ENCODE measurements around the gene LSM12.

LSM12 gene

DNA sequence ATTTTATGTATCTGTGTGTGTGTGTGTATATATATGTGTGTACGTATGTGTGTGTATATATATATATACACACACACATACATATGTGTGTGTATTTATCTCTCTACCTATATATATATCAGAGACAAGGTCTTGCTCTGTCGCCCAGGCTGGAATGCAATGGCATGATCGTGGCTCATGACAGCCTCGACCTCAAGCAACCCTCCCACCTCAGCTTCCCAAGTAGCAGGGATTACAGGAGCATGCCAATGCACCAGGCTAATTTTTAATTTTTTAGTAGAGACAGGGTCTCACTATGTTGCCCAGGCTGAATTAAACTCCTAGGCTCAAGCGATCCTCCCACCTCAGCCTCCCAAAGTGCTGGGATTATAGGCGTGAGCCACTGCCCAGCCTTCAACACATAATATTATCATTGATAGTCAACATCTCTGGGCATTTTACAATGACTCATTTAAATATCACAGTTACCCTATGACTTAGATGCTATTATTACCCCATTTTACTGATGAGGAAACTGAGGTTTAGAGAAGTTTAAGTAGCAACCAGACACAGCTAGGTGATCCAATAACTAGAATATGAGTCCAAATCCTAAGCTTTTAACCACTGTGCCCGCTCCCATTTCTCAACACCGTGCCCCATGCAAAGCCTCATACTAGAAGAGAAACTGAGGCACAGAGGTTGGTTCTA, 28.4 kb upstream of the LSM12 start:
- Histone ChIP-seq H4K20me1 (ENCODE audit: insufficient read depth, low read length) (no peaks in the 10 kb centered on the region), H3K27ac (ENCODE audit: low read depth, low read length, poor library complexity, severe bottlenecking) (no peak overlapping the region), H3K9ac (ENCODE audit: low read length) (no peak overlapping the region), H3K4me3 (ENCODE audit: low read depth, low read length, poor library complexity, severe bottlenecking) (no peak overlapping the region), H3K4me1 (ENCODE audit: insufficient read depth, low read length, severe bottlenecking) (no peaks in the 10 kb centered on the region), H3K27me3 (ENCODE audit: insufficient read depth, low read length) (no peaks in the 10 kb centered on the region), H3K36me3 (ENCODE audit: insufficient read depth, low read length) (no peaks in the 10 kb centered on the region), H3K79me2 (ENCODE audit: insufficient read depth, low read length) (no peaks in the 10 kb centered on the region), H3K9me2 (ENCODE audit: low read depth, low read length) (no peaks in the 10 kb centered on the region), H3F3A (ENCODE audit: insufficient read depth, low read length) (no peaks in the 10 kb centered on the region), H3K9me3 (ENCODE audit: low read length) (no peaks in the 10 kb centered on the region), H3K4me2 (ENCODE audit: low read length) (no peak overlapping the region), H2AFZ (ENCODE audit: low read length) (no peak overlapping the region)
- TF ChIP-seq, protein P1, sequence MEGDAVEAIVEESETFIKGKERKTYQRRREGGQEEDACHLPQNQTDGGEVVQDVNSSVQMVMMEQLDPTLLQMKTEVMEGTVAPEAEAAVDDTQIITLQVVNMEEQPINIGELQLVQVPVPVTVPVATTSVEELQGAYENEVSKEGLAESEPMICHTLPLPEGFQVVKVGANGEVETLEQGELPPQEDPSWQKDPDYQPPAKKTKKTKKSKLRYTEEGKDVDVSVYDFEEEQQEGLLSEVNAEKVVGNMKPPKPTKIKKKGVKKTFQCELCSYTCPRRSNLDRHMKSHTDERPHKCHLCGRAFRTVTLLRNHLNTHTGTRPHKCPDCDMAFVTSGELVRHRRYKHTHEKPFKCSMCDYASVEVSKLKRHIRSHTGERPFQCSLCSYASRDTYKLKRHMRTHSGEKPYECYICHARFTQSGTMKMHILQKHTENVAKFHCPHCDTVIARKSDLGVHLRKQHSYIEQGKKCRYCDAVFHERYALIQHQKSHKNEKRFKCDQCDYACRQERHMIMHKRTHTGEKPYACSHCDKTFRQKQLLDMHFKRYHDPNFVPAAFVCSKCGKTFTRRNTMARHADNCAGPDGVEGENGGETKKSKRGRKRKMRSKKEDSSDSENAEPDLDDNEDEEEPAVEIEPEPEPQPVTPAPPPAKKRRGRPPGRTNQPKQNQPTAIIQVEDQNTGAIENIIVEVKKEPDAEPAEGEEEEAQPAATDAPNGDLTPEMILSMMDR (IDR thresholded peaks at IDR 0.05; ENCODE audit: low read length) = no peak
- no peak for TF ChIP-seq EZH2 (IDR thresholded peaks at IDR 0.05; ENCODE audit: borderline replicate concordance, low read length)

DNA sequence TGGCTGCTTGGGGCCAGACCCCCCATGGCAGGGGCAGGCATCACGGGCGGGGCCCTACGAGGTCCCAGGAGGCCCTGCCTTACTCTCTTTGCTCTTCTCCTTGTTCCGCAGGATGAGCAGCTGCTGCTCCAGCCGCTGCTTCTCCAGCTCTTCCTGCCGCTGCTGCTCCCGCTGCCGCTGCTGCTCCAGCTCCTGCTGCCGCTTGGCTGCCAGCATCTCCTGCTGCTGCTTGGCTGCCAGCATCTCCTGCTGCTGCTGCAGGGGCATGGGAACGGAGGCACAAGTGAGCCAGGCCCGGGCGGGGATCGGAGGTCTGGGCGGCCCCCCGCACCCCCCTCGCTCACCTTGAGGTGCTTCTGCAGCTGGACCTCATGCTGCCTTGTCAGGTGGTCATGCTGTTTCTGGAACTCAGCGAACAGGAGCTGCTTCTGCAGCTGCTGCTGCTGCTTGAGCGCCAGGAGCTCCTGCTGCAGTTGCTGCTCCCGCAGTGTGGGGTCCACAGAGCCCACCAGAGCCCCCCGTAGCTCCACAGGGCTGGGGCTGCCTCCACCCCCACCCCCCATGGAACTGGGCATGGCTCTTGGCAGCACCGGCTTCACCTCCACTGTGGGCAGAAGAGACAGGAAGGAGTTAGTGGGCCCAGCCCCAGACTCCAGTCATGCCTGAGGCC, 26.9 kb upstream of the LSM12 start:
- H2AFZ ChIP-seq (ENCODE audit: low read length) = no peak overlapping the region
- no peaks in the 10 kb centered on the region for H3K4me1 ChIP-seq (ENCODE audit: insufficient read depth, low read length, severe bottlenecking)
- H3K4me3 ChIP-seq (ENCODE audit: low read depth, low read length, poor library complexity, severe bottlenecking) = no peak overlapping the region
- H3F3A ChIP-seq (ENCODE audit: insufficient read depth, low read length) = no peaks in the 10 kb centered on the region
- no peaks in the 10 kb centered on the region for H3K9me3 ChIP-seq (ENCODE audit: low read length)
- H3K27ac ChIP-seq (ENCODE audit: low read depth, low read length, poor library complexity, severe bottlenecking) = no peak overlapping the region
- no peaks in the 10 kb centered on the region for H3K36me3 ChIP-seq (ENCODE audit: insufficient read depth, low read length)
- no peaks in the 10 kb centered on the region for H3K79me2 ChIP-seq (ENCODE audit: insufficient read depth, low read length)
- H3K9ac ChIP-seq (ENCODE audit: low read length) = no peak overlapping the region
- H4K20me1 ChIP-seq (ENCODE audit: insufficient read depth, low read length) = no peaks in the 10 kb centered on the region
- H3K27me3 ChIP-seq (ENCODE audit: insufficient read depth, low read length) = no peaks in the 10 kb centered on the region
- no peaks in the 10 kb centered on the region for H3K9me2 ChIP-seq (ENCODE audit: low read depth, low read length)
- no peak overlapping the region for H3K4me2 ChIP-seq (ENCODE audit: low read length)
- TF ChIP-seq, protein P1 (IDR thresholded peaks at IDR 0.05; ENCODE audit: low read length) = no peak
- no peak for TF ChIP-seq EZH2 (IDR thresholded peaks at IDR 0.05; ENCODE audit: borderline replicate concordance, low read length)

DNA sequence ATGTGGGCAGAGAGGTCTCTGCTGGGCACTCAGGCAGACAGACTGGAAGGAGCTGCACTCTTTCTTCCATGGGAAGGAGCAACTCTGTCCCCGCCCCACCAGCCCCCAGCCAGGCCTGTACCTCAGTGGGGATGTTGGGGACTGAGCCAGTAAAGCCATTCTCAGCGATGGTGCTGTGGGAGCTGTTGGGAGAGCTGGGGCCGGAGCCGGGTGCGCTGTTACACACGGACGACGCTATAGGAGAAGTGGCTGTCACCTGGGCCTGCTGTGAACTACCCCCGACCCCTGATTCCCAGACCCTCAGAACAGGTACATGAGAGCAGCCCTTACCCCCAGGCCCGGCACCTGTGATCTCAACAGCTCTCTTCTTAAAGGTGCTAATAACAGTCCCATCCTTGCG, 25.6 kb upstream of the LSM12 start:
- H4K20me1 ChIP-seq (ENCODE audit: insufficient read depth, low read length) = no peaks in the 10 kb centered on the region
- no peaks in the 10 kb centered on the region for H3K79me2 ChIP-seq (ENCODE audit: insufficient read depth, low read length)
- no peak for TF ChIP-seq EZH2 (IDR thresholded peaks at IDR 0.05; ENCODE audit: borderline replicate concordance, low read length)
- TF ChIP-seq, protein P1 (IDR thresholded peaks at IDR 0.05; ENCODE audit: low read length) = no peak
- no peaks in the 10 kb centered on the region for H3K9me3 ChIP-seq (ENCODE audit: low read length)
- 0 out of 2 replicates have a peak, but pooled peaks cover 5% of the 10 kb centered on the region for H3K27me3 ChIP-seq (ENCODE audit: insufficient read depth, low read length)
- no peaks in the 10 kb centered on the region for H3K36me3 ChIP-seq (ENCODE audit: insufficient read depth, low read length)
- H2AFZ ChIP-seq (ENCODE audit: low read length) = no peak overlapping the region
- H3K9me2 ChIP-seq (ENCODE audit: low read depth, low read length) = no peaks in the 10 kb centered on the region
- no peaks in the 10 kb centered on the region for H3K4me1 ChIP-seq (ENCODE audit: insufficient read depth, low read length, severe bottlenecking)
- H3K4me2 ChIP-seq (ENCODE audit: low read length) = no peak overlapping the region
- no peak overlapping the region for H3K27ac ChIP-seq (ENCODE audit: low read depth, low read length, poor library complexity, severe bottlenecking)
- no peak overlapping the region for H3K9ac ChIP-seq (ENCODE audit: low read length)
- no peaks in the 10 kb centered on the region for H3F3A ChIP-seq (ENCODE audit: insufficient read depth, low read length)
- no peak overlapping the region for H3K4me3 ChIP-seq (ENCODE audit: low read depth, low read length, poor library complexity, severe bottlenecking)

Measured in OCI-LY1 (cell line).